ENCODE results near the gene CELF2.

Gene CELF2

GRCh38 chr10:11236234-11236633, 218.6 kb downstream of the CELF2 start:
- Mint-ChIP-seq H3K27ac (ENCODE audit: low read depth) (peak overlapping the region; percentile 86), H3K4me1 (peaks cover 85% of the 10 kb centered on the region), H3K27me3 (no peaks in the 10 kb centered on the region), H3K36me3 (ENCODE audit: insufficient read depth) (peaks cover 56% of the 10 kb centered on the region), H3K9me3 (no peaks in the 10 kb centered on the region), H3K4me3 (peak overlapping the region; percentile 64)
- ATAC-seq (replicated peaks; ENCODE audit: extremely low read depth, poor library complexity, severe bottlenecking) (peak; percentile 66), DNase-seq (ENCODE audit: low spot score in 2 of 2) (peak in 1 of 2 donors; percentile 18)

GRCh38 chr10:11237571-11237970, 219.9 kb downstream of the CELF2 start:
- DNase-seq (ENCODE audit: low spot score in 2 of 2) = peak in 1 of 2 donors; percentile 36
- H3K36me3 Mint-ChIP-seq (ENCODE audit: insufficient read depth) = peaks cover 54% of the 10 kb centered on the region
- peak overlapping the region; percentile 64 for H3K4me3 Mint-ChIP-seq
- no peaks in the 10 kb centered on the region for H3K27me3 Mint-ChIP-seq
- H3K9me3 Mint-ChIP-seq = no peaks in the 10 kb centered on the region
- peak; percentile 75 for ATAC-seq (replicated peaks; ENCODE audit: extremely low read depth, poor library complexity, severe bottlenecking)
- peak overlapping the region; percentile 86 for H3K27ac Mint-ChIP-seq (ENCODE audit: low read depth)
- H3K4me1 Mint-ChIP-seq = peaks cover 86% of the 10 kb centered on the region

DNA sequence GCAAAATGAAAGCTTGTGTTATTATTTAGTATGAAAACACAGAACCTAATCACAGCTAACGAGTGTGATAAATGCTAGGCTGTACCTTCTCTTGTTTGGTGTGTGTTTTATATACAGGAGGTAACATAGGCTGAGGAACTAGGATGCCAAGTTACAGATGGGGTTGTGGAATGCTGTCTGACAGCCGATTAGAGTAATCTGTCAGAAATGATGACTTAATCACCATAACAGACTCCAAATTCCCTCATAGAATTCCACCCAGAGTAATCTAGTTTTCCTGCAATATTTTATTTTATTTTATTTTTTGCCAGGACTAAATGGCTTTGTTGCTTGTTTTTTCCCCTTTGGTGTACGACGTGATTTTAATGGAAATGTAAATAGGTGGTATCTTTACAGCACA, 221.2 kb downstream of the CELF2 start:
- ATAC-seq (replicated peaks; ENCODE audit: extremely low read depth, poor library complexity, severe bottlenecking) = no peak
- Mint-ChIP-seq H3K27me3 (no peaks in the 10 kb centered on the region), H3K9me3 (no peaks in the 10 kb centered on the region), H3K36me3 (ENCODE audit: insufficient read depth) (peaks cover 45% of the 10 kb centered on the region), H3K4me3 (no peak overlapping the region), H3K4me1 (peaks cover 86% of the 10 kb centered on the region), H3K27ac (ENCODE audit: low read depth) (peak overlapping the region; percentile 41)
- no peak for DNase-seq (ENCODE audit: low spot score in 2 of 2)

GRCh38 chr10:11240641-11241040, 223.0 kb downstream of the CELF2 start:
- Mint-ChIP-seq H3K36me3 (ENCODE audit: insufficient read depth) (peaks cover 35% of the 10 kb centered on the region), H3K4me3 (no peak overlapping the region), H3K27ac (ENCODE audit: low read depth) (peak overlapping the region; percentile 22), H3K4me1 (peaks cover 73% of the 10 kb centered on the region), H3K9me3 (no peaks in the 10 kb centered on the region), H3K27me3 (no peaks in the 10 kb centered on the region)
- ATAC-seq (replicated peaks; ENCODE audit: extremely low read depth, poor library complexity, severe bottlenecking) (no peak), DNase-seq (ENCODE audit: low spot score in 2 of 2) (no peak)

DNA sequence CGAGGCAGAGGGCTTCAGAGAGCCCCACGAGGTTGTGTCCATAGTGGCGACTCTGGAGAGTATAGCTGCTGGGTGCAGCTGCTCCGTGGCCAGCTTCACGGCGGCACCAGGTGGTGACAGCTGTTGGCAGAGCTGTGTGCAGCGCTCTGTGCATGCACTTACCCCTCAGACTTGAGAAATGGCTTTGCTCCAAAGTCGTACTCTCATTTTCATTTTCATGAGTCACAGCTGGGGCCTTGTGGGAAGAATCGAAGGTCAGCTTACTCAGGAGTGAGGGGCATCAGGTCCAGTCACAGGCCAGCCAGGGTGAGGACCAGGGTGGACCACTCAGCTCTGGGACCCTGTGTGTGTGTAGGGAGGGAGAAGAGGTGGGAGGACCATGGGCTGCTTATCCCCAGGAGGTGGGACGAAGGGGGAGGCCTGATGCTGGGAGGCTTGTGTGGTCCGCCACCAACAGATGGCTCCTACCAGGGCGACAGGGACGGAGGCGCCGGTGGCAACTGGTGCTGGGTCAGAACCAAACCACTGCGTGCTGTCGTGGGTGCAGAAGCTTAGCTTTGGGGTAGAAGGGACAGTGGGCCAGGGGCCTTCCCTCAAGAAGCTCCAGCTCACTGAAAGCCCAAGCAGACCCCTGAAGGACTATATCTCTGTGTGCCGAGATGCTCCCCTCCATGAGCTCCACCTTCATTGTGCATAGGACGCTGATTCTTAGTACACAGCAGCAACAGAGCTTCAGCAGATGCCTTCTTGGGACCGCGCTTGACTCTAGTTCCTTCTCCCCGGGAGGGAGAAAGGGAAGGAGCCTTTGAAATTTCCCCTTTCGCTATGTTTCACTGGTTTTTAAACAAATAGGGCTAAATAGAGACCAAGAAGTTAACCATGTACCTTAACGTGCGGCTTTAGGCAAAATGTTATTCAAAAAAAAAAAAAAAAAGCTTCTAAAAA, 225.0 kb downstream of the CELF2 start:
- DNase-seq (ENCODE audit: low spot score in 2 of 2) (no peak), ATAC-seq (replicated peaks; ENCODE audit: extremely low read depth, poor library complexity, severe bottlenecking) (no peak)
- Mint-ChIP-seq H3K4me3 (peak overlapping the region; percentile 29), H3K27me3 (no peaks in the 10 kb centered on the region), H3K27ac (ENCODE audit: low read depth) (peak overlapping the region; percentile 90), H3K9me3 (no peaks in the 10 kb centered on the region), H3K4me1 (peaks cover 52% of the 10 kb centered on the region), H3K36me3 (ENCODE audit: insufficient read depth) (peaks cover 24% of the 10 kb centered on the region)

- ATAC-seq (replicated peaks; ENCODE audit: extremely low read depth, poor library complexity, severe bottlenecking) (no peak), DNase-seq (ENCODE audit: low spot score in 2 of 2) (no peak)
- no peak overlapping the region for H3K27ac Mint-ChIP-seq (ENCODE audit: low read depth)
- peaks cover 19% of the 10 kb centered on the region for H3K36me3 Mint-ChIP-seq (ENCODE audit: insufficient read depth)
- H3K4me1 Mint-ChIP-seq = peaks cover 45% of the 10 kb centered on the region
- H3K27me3 Mint-ChIP-seq = no peaks in the 10 kb centered on the region
- H3K9me3 Mint-ChIP-seq = no peaks in the 10 kb centered on the region
- H3K4me3 Mint-ChIP-seq = peak overlapping the region; percentile 27
These were observed 226.0 kb downstream of the CELF2 start for GRCh38 chr10:11243425-11244222.

- ATAC-seq (replicated peaks; ENCODE audit: extremely low read depth, poor library complexity, severe bottlenecking) (no peak), DNase-seq (ENCODE audit: low spot score in 2 of 2) (no peak)
- Mint-ChIP-seq H3K36me3 (ENCODE audit: insufficient read depth) (peaks cover 22% of the 10 kb centered on the region), H3K9me3 (no peaks in the 10 kb centered on the region), H3K27ac (ENCODE audit: low read depth) (no peak overlapping the region), H3K4me3 (no peak overlapping the region), H3K27me3 (no peaks in the 10 kb centered on the region), H3K4me1 (peaks cover 49% of the 10 kb centered on the region)
These were observed 227.4 kb downstream of the CELF2 start for GRCh38 chr10:11245095-11245479.

GRCh38 chr10:11245510-11245909, 227.8 kb downstream of the CELF2 start:
- H3K4me1 Mint-ChIP-seq = peaks cover 50% of the 10 kb centered on the region
- no peak overlapping the region for H3K4me3 Mint-ChIP-seq
- no peak for DNase-seq (ENCODE audit: low spot score in 2 of 2)
- no peak overlapping the region for H3K27ac Mint-ChIP-seq (ENCODE audit: low read depth)
- no peaks in the 10 kb centered on the region for H3K9me3 Mint-ChIP-seq
- H3K27me3 Mint-ChIP-seq = no peaks in the 10 kb centered on the region
- ATAC-seq (replicated peaks; ENCODE audit: extremely low read depth, poor library complexity, severe bottlenecking) = no peak
- peaks cover 24% of the 10 kb centered on the region for H3K36me3 Mint-ChIP-seq (ENCODE audit: insufficient read depth)

- Mint-ChIP-seq H3K4me3 (no peak overlapping the region), H3K27ac (ENCODE audit: low read depth) (no peak overlapping the region), H3K36me3 (ENCODE audit: insufficient read depth) (peaks cover 30% of the 10 kb centered on the region), H3K4me1 (peaks cover 51% of the 10 kb centered on the region), H3K9me3 (no peaks in the 10 kb centered on the region), H3K27me3 (no peaks in the 10 kb centered on the region)
- no peak for DNase-seq (ENCODE audit: low spot score in 2 of 2)
- no peak for ATAC-seq (replicated peaks; ENCODE audit: extremely low read depth, poor library complexity, severe bottlenecking)
These were observed 228.4 kb downstream of the CELF2 start for GRCh38 chr10:11245981-11246590.

GRCh38 chr10:11246752-11247467, 229.2 kb downstream of the CELF2 start:
- Mint-ChIP-seq H3K27ac (ENCODE audit: low read depth) (no peak overlapping the region), H3K4me1 (peaks cover 45% of the 10 kb centered on the region), H3K4me3 (no peak overlapping the region), H3K27me3 (no peaks in the 10 kb centered on the region), H3K36me3 (ENCODE audit: insufficient read depth) (peaks cover 34% of the 10 kb centered on the region), H3K9me3 (no peaks in the 10 kb centered on the region)
- ATAC-seq (replicated peaks; ENCODE audit: extremely low read depth, poor library complexity, severe bottlenecking) = no peak
- DNase-seq (ENCODE audit: low spot score in 2 of 2) = no peak

DNA sequence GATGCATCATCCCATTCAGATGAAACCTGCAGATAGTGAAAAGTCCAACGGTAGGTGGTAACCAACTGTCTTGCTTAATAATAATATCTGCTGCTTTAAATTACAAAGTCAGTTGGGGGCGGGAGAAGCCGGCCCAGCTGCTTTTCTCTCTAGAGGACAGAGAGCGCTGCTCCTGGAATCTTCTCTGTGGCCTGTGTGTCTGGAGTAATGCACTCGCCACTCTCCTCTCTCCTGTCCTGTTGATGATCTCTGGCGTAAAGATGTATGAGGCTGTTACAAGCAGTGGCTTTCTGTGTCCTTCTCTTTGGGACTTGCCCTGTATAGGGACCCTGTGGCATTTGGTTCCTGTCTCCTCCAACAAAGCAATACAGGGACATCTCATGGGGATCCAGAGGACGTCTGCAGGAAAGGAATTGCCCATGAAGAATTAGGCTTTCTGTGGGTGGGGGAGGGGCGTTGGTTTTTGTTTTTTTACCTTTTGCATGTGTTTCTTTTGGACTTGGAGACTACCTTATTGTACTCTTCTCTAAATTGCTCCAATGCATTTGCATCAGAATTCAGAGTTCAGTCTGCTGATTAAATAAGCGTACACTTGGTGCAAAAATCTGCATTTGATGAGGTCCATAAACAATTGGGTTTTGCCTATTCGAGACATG, 231.6 kb downstream of the CELF2 start:
- peaks cover 26% of the 10 kb centered on the region for H3K4me1 Mint-ChIP-seq
- peak overlapping the region; percentile 56 for H3K27ac Mint-ChIP-seq (ENCODE audit: low read depth)
- no peaks in the 10 kb centered on the region for H3K9me3 Mint-ChIP-seq
- no peaks in the 10 kb centered on the region for H3K27me3 Mint-ChIP-seq
- H3K36me3 Mint-ChIP-seq (ENCODE audit: insufficient read depth) = peaks cover 43% of the 10 kb centered on the region
- no peak for DNase-seq (ENCODE audit: low spot score in 2 of 2)
- no peak for ATAC-seq (replicated peaks; ENCODE audit: extremely low read depth, poor library complexity, severe bottlenecking)
- no peak overlapping the region for H3K4me3 Mint-ChIP-seq

GRCh38 chr10:11249808-11250195, 232.1 kb downstream of the CELF2 start:
- DNase-seq (ENCODE audit: low spot score in 2 of 2) = no peak
- Mint-ChIP-seq H3K36me3 (ENCODE audit: insufficient read depth) (peaks cover 48% of the 10 kb centered on the region), H3K27ac (ENCODE audit: low read depth) (no peak overlapping the region), H3K4me1 (peaks cover 29% of the 10 kb centered on the region), H3K27me3 (no peaks in the 10 kb centered on the region), H3K4me3 (no peak overlapping the region), H3K9me3 (no peaks in the 10 kb centered on the region)
- ATAC-seq (replicated peaks; ENCODE audit: extremely low read depth, poor library complexity, severe bottlenecking) = no peak
